Vagina (tissue), 2 donors: Measurements from ENCODE around the gene SLC35G2. TPM values are rescaled to one million over a fixed set of nuclear protein-coding genes. Genes with fewer than 3 reads are reported as not detected.

ENCODE experiments used
- DNase-seq, 2 donors: peaks; one replicate each; pipeline ENCODE4 v3.0.0-alpha.2; 2017; ENCODE audit errors: extremely low spot score in 2 of 2
- H3K27ac ChIP-seq: fragments of 200-600 bp; sonication (generic); one replicate; pipeline ENCODE4 v1.5.1; 2019
- H3K27me3 ChIP-seq: fragments of 200-600 bp; sonication (generic); one replicate; pipeline ENCODE4 v1.5.1; 2019
- H3K36me3 ChIP-seq, 2 donors: fragments of 200-600 bp; sonication (generic); one replicate each; pipeline ENCODE4 v1.5.1; 2017 to 2019
- H3K4me1 ChIP-seq: fragments of 200-600 bp; sonication (generic); one replicate; pipeline ENCODE4 v1.5.1; 2019
- H3K4me3 ChIP-seq, 2 donors: fragments of 200-600 bp; sonication (generic); 1 replicate in 1 of 2; 2 replicates in 1 of 2; pipeline ENCODE4 v1.5.1; 2016 to 2019
- H3K9me3 ChIP-seq: fragments of 200-600 bp; sonication (generic); one replicate; pipeline ENCODE4 v1.5.1; 2019
- POLR2A ChIP-seq, 2 donors: fragments of 450-650 bp; IDR thresholded peaks; one replicate each; pipeline ENCODE4 v1.6.1; 2017; ENCODE audit warnings: antibody characterized with exemption in 2 of 2, mild to moderate bottlenecking in 2 of 2, moderate library complexity in 2 of 2
- POLR2AphosphoS5 ChIP-seq, 2 donors: sonication (generic); formaldehyde crosslinking; IDR thresholded peaks; one replicate each; pipeline ENCODE4 v1.9.0; 2017; ENCODE audit warnings: antibody characterized with exemption in 2 of 2, mild to moderate bottlenecking in 2 of 2, low read depth in 1 of 2; ENCODE audit not compliant: insufficient read depth in 1 of 2
- intact Hi-C: fragments of 100-400 bp; cut with DNase I; formaldehyde crosslinking; loops from one replicate; pipeline ENCODE4 v1.15.1; 2023
- total RNA-seq: library from RNA; depleted of rRNA; stranded (reverse); fragments of >200 nt; gene quantifications from one replicate; pipeline ENCODE4 v1.2.3, GENCODE V29; 2016
- TF ChIP-seq, protein P1 (sequence below), 3 experiments: fragments of 450-650 bp in 2 of 3; fragments of 200-600 bp in 1 of 3; sonication (generic) in 1 of 3; IDR thresholded peaks; one replicate each; pipeline ENCODE4 v1.5.1; 2017 to 2019; ENCODE audit warnings: antibody characterized with exemption in 3 of 3, mild to moderate bottlenecking in 2 of 3, moderate library complexity in 2 of 3

The SLC35G2 gene
- total RNA-seq, 1 donor from 2014 or later = 9.3 TPM

DNA sequence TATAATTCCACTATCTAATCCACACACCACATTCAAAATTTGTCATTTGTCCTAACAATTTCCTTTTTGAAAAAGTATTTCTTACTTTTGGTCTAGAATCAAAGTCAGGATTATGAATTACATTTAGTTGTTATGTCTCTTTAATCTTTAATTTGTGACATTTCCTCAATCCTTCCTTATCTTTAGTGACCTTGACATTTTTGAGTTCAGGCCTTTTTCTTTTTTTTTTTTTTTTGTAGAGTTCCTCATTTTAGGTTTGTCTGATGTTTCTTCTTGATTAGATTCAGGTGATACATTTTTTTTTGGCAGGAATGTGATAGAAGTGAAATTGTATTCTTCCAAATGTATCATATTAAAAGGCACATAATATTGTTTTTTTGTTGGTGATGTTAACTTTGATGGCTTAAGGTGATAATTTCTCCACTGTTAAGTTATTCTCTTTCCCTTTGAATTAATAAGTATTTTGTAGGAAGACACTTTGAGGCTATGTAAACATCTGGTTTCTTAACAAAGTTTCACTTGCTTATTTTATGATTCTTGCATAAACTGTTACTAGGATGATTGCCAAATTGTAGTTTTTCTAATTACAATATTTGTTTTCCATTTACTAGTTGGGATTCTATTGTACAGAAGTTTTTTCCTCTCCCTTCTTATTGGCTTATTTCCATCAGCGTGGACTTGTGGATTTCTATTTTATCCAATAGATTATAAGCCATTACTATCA, 16.3 kb downstream of the SLC35G2 start:
- no peak overlapping the region for H3K27ac ChIP-seq
- H3K4me1 ChIP-seq = peaks cover 17% of the 10 kb centered on the region
- H3K36me3 ChIP-seq = no peaks in the 10 kb centered on the region
- TF ChIP-seq POLR2AphosphoS5 (IDR thresholded peaks at IDR 0.05; ENCODE audit: insufficient read depth in 1 of 2, low read depth in 1 of 2) (no peak), POLR2A (IDR thresholded peaks at IDR 0.05) (no peak)
- TF ChIP-seq, protein P1, sequence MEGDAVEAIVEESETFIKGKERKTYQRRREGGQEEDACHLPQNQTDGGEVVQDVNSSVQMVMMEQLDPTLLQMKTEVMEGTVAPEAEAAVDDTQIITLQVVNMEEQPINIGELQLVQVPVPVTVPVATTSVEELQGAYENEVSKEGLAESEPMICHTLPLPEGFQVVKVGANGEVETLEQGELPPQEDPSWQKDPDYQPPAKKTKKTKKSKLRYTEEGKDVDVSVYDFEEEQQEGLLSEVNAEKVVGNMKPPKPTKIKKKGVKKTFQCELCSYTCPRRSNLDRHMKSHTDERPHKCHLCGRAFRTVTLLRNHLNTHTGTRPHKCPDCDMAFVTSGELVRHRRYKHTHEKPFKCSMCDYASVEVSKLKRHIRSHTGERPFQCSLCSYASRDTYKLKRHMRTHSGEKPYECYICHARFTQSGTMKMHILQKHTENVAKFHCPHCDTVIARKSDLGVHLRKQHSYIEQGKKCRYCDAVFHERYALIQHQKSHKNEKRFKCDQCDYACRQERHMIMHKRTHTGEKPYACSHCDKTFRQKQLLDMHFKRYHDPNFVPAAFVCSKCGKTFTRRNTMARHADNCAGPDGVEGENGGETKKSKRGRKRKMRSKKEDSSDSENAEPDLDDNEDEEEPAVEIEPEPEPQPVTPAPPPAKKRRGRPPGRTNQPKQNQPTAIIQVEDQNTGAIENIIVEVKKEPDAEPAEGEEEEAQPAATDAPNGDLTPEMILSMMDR (IDR thresholded peaks at IDR 0.05) = no peak
- intact Hi-C loops = no loop called here
- H3K4me3 ChIP-seq = no peak overlapping the region
- no peaks in the 10 kb centered on the region for H3K9me3 ChIP-seq
- no peaks in the 10 kb centered on the region for H3K27me3 ChIP-seq
- no peak for DNase-seq

DNA sequence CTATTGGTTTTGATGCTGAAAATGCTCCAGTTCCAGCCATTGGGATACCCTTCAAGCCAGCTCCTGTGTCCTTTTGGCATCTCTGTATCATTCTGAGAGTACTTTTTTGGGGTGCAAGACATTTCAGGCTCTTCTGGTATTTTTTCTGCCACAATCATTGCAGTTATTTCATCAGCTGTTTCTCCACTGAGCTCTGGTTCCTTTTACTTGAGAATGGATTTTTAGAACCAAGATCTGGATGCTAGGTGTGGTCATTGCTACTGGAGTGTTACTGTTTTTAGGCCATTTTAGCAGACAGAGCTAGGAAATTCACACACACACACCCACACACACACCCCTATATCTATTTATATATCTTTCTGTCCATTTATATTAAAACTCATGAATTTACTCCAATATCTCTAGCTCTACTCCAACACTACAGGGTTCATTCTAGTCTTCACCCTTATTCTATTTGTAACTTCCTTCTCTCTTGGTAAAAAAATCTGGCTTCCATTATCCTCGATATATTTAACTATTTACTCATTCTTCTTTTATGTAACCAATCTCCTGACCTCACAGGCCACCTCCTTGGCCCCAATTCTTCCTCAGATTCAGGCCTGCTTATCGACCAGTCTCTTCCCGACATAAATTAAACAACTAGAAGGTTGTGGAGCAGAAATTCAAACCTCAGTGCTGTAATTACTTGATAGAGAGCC, 17.0 kb downstream of the SLC35G2 start:
- Histone ChIP-seq H3K36me3 (no peaks in the 10 kb centered on the region), H3K27ac (no peak overlapping the region), H3K4me1 (peaks cover 17% of the 10 kb centered on the region), H3K27me3 (no peaks in the 10 kb centered on the region), H3K9me3 (no peaks in the 10 kb centered on the region), H3K4me3 (no peak overlapping the region)
- no peak for DNase-seq
- intact Hi-C loops = no loop called here
- TF ChIP-seq, protein P1 (IDR thresholded peaks at IDR 0.05) = no peak
- TF ChIP-seq POLR2A (IDR thresholded peaks at IDR 0.05) (no peak), POLR2AphosphoS5 (IDR thresholded peaks at IDR 0.05; ENCODE audit: insufficient read depth in 1 of 2, low read depth in 1 of 2) (no peak)

DNA sequence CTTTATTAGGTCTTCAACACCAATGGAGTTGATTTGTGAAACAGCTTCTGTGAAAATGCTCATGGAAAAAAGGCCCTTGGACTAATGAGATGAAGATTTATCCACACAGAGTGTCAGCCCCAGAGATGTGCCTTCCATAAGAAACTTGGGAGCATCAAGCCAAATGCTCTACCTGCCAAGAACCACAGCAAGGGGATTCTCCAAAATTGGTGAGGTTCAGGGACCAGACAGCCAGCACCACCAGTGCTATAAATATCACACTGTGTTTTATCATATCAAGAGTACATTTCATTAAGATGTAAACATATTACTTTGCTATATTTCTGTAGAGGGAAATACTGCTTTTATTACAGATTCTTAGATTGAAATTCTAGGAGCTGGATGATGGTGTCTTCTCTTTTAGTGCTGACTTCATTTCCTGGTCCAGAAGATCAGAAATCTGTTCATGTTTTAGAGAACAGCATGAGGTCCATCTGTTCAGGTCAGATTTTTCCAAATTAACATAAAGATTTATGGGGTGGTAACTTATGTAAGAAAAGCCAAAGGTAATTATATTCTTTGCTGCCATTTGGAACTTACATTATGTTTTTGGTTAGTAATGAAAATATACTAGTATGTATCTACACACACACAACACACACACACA, 17.7 kb downstream of the SLC35G2 start:
- Histone ChIP-seq H3K36me3 (no peaks in the 10 kb centered on the region), H3K4me1 (peaks cover 17% of the 10 kb centered on the region), H3K4me3 (no peak overlapping the region), H3K27ac (no peak overlapping the region), H3K9me3 (no peaks in the 10 kb centered on the region), H3K27me3 (no peaks in the 10 kb centered on the region)
- intact Hi-C loops = no loop called here
- DNase-seq = no peak
- TF ChIP-seq POLR2A (IDR thresholded peaks at IDR 0.05) (no peak), POLR2AphosphoS5 (IDR thresholded peaks at IDR 0.05; ENCODE audit: insufficient read depth in 1 of 2, low read depth in 1 of 2) (no peak)
- TF ChIP-seq, protein P1 (IDR thresholded peaks at IDR 0.05) = no peak

DNA sequence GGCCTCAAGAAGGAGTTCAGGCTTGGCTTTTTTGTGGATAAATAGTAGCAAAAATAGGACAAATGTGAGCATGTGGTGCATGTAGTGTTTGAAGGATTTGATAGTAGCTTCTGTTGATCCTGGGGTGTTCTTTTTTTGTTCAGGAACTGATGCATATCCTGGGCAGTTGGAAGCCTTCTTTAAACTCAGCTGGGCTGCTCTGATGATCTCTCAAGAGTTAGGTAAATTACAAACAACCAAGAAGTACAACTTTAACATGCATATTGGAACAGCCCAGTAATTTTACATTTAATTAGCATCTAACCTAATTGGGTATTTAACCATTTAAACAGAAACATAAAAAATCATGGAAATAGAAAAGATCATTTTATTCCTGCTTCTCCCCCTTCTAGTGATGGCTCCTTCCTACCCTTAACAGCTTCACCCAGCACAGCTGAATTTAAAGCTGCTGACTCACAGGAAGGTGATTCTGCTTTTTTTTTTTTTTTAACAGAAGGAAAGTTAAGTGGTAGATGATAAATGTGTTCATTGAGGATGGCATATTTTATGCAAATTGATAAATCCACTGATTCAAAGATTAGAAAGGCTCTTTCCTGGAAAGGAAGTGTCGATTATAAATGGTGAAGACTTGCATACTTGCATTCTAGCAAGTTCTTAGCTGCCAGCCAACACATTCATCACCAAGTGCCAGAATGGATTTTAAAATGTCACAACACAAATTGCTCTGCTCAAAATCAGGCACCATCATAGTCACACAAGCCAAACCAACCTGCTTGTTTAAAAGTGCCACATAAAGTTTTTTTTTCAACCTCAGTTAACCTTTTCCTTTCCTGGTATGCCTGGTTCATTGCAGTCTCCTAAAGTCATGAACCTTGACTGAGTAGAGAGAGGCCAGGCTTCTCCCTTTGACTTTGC, 20.0 kb downstream of the SLC35G2 start:
- peaks cover 17% of the 10 kb centered on the region for H3K4me1 ChIP-seq
- no peak for DNase-seq
- no peaks in the 10 kb centered on the region for H3K9me3 ChIP-seq
- no peaks in the 10 kb centered on the region for H3K36me3 ChIP-seq
- intact Hi-C loops = no loop called here
- no peaks in the 10 kb centered on the region for H3K27me3 ChIP-seq
- H3K27ac ChIP-seq = no peak overlapping the region
- no peak overlapping the region for H3K4me3 ChIP-seq
- TF ChIP-seq, protein P1 (IDR thresholded peaks at IDR 0.05) = no peak
- TF ChIP-seq POLR2A (IDR thresholded peaks at IDR 0.05) (no peak), POLR2AphosphoS5 (IDR thresholded peaks at IDR 0.05; ENCODE audit: insufficient read depth in 1 of 2, low read depth in 1 of 2) (peak in 1 of 2 donors; percentile 46)
